Activated T-helper 1 cell treated with anti-CD3 and anti-CD28 coated beads, Interleukin-12 subunit alpha, Interleukin-12 subunit beta, Interleukin-2, Interleukin-4 antibody, amounts not matched to agents 30 ng/mL and 10 ng/mL and 1 ng/mL, durations not matched to agents 14 hours and 24 hours and 36 hours (primary cell): ENCODE measurements around the gene MCUB. TPM values are rescaled to one million over a fixed set of nuclear protein-coding genes. Genes with fewer than 3 reads are reported as not detected.
"Not testable (repeated sequence)": the region's sequence is repeated elsewhere in the genome, so short reads cannot be mapped to it uniquely, and the experiment has no call there.

Source experiments
- DNase-seq: peaks from one replicate; pipeline ENCODE4 v3.0.0; 2021; ENCODE audit warnings: low spot score
- H3K27ac Mint-ChIP-seq: one replicate; pipeline ENCODE4 v1.8.0; 2021; ENCODE audit warnings: mild to moderate bottlenecking, mixed read lengths
- H3K27me3 Mint-ChIP-seq: one replicate; pipeline ENCODE4 v1.8.0; 2022; ENCODE audit warnings: mild to moderate bottlenecking, moderate library complexity, mixed read lengths; ENCODE audit not compliant: insufficient read depth
- H3K36me3 Mint-ChIP-seq: one replicate; pipeline ENCODE4 v1.8.0; 2021; ENCODE audit warnings: low read depth, mixed read lengths
- H3K4me1 Mint-ChIP-seq: one replicate; pipeline ENCODE4 v1.8.0; 2021; ENCODE audit warnings: low read depth, mixed read lengths
- H3K4me3 Mint-ChIP-seq: one replicate; pipeline ENCODE4 v1.8.0; 2021; ENCODE audit warnings: mild to moderate bottlenecking, moderate library complexity, mixed read lengths
- H3K9me3 Mint-ChIP-seq: one replicate; pipeline ENCODE4 v1.8.0; 2021; ENCODE audit warnings: mixed read lengths
- intact Hi-C: fragments of 100-400 bp; cut with micrococcal nuclease; formaldehyde crosslinking; loops from one replicate; pipeline ENCODE4 v1.15.1; 2024
- total RNA-seq: library from RNA; stranded (reverse); gene quantifications from 2 replicates; pipeline ENCODE4 v1.2.3, GENCODE V29; 2022

The MCUB gene
- total RNA-seq, 1 donor from 2014 or later: 46.0 TPM

DNA sequence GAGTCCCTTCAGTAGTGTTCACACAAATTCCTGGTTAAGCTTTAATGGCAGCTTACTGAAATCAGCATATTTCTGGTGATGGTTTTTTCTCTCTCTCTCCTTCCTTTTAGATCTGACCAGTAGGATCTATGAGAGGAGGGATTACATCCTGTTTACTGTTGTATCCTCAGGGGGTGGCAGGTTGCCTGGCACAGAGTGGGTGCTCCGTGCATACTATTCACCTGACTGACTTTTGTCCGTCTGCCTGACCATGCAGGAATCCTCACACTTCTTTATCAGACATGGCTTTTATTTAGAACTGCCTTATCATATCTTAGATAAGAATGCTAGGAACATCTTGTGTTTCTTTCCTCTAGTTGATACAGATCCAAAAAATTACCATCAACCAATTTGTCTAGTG is 29.6 kb downstream of the MCUB start:
- Mint-ChIP-seq H3K27ac (no peak overlapping the region), H3K9me3 (no peaks in the 10 kb centered on the region), H3K4me3 (no peak overlapping the region), H3K4me1 (peaks cover 45% of the 10 kb centered on the region), H3K36me3 (peaks cover 6% of the 10 kb centered on the region), H3K27me3 (no peaks in the 10 kb centered on the region)
- no peak for DNase-seq
- intact Hi-C loops: loop anchor here (2.0 kb wide), 2 partner anchors 15 to 59 kb away; no protein-coding TSS in a partner anchor

DNA sequence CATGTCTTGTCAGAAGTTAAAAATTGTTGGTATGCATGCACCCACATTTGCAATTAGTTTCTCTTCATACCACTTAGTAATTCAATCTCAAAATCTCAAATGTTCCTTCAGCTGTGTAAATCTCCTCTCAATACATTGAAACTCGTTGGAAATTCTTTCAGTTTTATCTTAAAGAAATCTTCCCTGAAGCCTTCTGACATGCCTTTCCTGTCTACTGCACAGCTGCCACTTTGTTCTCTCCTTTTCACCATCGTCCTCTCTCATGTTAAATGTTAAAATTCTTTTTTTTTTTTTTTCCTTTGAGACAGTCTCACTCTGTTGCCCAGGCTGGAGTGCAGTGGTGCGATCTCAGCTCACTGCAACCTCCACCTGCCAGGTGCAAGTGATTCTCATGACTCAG is 30.9 kb downstream of the MCUB start:
- H3K27me3 Mint-ChIP-seq: no peaks in the 10 kb centered on the region
- peaks cover 34% of the 10 kb centered on the region for H3K4me1 Mint-ChIP-seq
- H3K9me3 Mint-ChIP-seq: no peaks in the 10 kb centered on the region
- H3K27ac Mint-ChIP-seq: no peak overlapping the region
- H3K36me3 Mint-ChIP-seq: peaks cover 6% of the 10 kb centered on the region
- H3K4me3 Mint-ChIP-seq: no peak overlapping the region
- intact Hi-C loops: no loop called here
- DNase-seq: no peak

- Mint-ChIP-seq H3K4me1 (peaks cover 30% of the 10 kb centered on the region), H3K4me3 (no peak overlapping the region), H3K27ac (no peak overlapping the region), H3K9me3 (no peaks in the 10 kb centered on the region), H3K27me3 (no peaks in the 10 kb centered on the region), H3K36me3 (peaks cover 4% of the 10 kb centered on the region)
- DNase-seq: no peak
- intact Hi-C loops: no loop called here
Observed at GRCh38 chr4:109592367-109592766, 32.3 kb downstream of the MCUB start.

GRCh38 chr4:109595123-109595522 is 35.1 kb downstream of the MCUB start:
- intact Hi-C loops, H3K27ac Mint-ChIP-seq, DNase-seq, H3K27me3 Mint-ChIP-seq, H3K4me3 Mint-ChIP-seq, H3K9me3 Mint-ChIP-seq: not testable (repeated sequence)
- H3K4me1 Mint-ChIP-seq: peaks cover 12% of the 10 kb centered on the region
- peaks cover 13% of the 10 kb centered on the region for H3K36me3 Mint-ChIP-seq

DNA sequence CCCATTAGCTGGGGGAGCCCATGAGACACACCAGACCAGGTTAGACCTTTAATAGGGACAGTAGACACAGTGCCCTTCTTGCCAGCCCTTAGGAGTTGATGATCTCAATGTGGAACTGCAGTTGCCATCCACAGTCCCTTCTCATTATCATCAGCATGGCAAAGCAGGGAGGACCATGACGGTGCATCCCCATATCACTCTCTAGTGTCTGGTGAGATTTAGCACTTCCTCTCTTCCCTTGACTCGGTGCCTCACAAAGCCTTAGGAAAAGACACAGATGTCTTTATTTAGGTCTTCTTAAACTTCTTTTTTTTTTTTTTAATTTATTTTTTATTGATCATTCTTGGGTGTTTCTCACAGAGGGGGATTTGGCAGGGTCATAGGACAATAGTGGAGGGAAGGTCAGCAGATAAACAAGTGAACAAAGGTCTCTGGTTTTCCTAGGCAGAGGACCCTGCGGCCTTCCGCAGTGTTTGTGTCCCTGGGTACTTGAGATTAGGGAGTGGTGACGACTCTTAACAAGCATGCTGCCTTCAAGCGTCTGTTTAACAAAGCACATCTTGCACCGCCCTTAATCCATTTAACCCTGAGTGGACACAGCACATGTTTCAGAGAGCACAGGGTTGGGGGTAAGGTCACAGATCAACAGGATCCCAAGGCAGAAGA is 36.5 kb downstream of the MCUB start:
- DNase-seq, H3K27me3 Mint-ChIP-seq, H3K27ac Mint-ChIP-seq, H3K4me3 Mint-ChIP-seq, intact Hi-C loops, H3K4me1 Mint-ChIP-seq: not testable (repeated sequence)
- peaks cover 15% of the 10 kb centered on the region for H3K36me3 Mint-ChIP-seq
- peaks cover 11% of the 10 kb centered on the region for H3K9me3 Mint-ChIP-seq

DNA sequence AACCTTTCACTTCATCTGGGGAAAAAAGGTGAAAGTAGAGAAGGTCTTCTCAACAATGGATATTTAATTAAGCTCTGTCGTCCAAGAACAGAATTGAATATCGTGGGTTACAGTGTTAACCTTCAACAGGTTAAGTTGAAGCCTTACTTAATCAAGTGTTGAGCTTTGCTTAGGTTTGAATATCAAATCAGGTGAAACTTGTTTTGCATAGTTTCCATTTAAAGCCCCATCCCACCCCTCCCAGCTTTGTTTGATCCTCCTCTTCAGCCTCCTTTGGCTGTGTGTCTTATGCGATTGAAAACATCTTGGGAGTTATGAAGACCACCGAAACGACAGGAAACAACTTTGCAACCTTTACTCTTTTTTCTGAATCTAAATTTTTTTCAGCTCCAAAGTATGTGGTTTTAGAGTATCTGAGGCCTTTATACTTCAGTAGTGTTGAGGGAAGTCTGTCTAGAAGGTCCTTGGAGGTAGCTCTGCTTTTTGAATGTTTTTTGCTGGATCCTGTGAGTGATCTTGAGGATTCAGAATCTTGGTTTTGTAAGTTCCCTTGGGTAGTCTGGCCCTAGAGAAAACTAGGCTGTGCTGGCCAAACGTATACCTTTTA is 39.1 kb downstream of the MCUB start:
- H3K27ac Mint-ChIP-seq: no peak overlapping the region
- H3K9me3 Mint-ChIP-seq: peaks cover 25% of the 10 kb centered on the region
- peaks cover 30% of the 10 kb centered on the region for H3K36me3 Mint-ChIP-seq
- no peaks in the 10 kb centered on the region for H3K4me1 Mint-ChIP-seq
- H3K4me3 Mint-ChIP-seq: no peak overlapping the region
- no peak for DNase-seq
- intact Hi-C loops: no loop called here
- H3K27me3 Mint-ChIP-seq: no peaks in the 10 kb centered on the region

- intact Hi-C loops: no loop called here
- Mint-ChIP-seq H3K27ac (no peak overlapping the region), H3K4me3 (no peak overlapping the region), H3K4me1 (no peaks in the 10 kb centered on the region), H3K27me3 (no peaks in the 10 kb centered on the region), H3K9me3 (peaks cover 32% of the 10 kb centered on the region), H3K36me3 (peaks cover 39% of the 10 kb centered on the region)
- no peak for DNase-seq
Observed at GRCh38 chr4:109600431-109600830, 40.4 kb downstream of the MCUB start.

DNA sequence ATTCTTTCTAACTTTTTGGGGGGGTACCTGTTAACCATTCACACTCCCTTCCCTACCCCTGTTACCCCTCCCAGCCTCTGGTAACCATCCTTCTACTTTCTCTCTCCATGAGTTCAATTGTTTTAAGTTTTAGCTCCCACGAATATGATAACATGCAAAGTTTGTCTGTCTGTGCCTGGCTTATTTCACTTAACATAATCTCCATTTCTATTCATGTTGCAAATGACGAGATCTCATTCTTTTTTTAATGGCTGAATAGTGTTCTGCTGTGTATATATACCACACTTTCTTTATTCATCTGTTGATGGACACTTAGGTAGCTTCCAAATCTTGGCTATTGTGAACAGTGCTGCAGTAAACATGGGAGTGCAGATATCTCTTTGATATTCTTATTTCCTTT is 41.3 kb downstream of the MCUB start:
- intact Hi-C loops: no loop called here
- no peak overlapping the region for H3K4me3 Mint-ChIP-seq
- no peak for DNase-seq
- peaks cover 40% of the 10 kb centered on the region for H3K9me3 Mint-ChIP-seq
- H3K4me1 Mint-ChIP-seq: peaks cover 4% of the 10 kb centered on the region
- H3K27ac Mint-ChIP-seq: no peak overlapping the region
- peaks cover 44% of the 10 kb centered on the region for H3K36me3 Mint-ChIP-seq
- no peaks in the 10 kb centered on the region for H3K27me3 Mint-ChIP-seq

DNA sequence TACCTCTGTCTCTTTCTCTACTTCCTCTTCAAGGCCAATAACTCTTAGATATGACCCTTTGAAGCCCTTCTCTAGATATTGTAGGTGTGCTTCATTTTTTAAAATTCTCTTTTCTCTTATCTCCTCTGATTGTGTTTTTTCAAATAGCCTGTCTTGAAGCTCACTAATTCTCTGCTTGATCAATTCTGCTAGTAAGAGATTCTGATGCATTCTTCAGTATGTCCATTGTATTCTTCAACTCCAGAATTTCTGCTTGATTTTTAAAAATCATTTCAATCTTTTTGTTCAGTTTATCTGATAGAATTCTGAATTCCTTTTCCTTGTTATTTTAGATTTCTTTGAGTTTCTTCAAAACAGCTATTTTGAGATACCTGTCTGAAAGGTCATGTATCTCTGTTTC is 47.9 kb downstream of the MCUB start:
- DNase-seq: no peak
- Mint-ChIP-seq H3K9me3 (peaks cover 47% of the 10 kb centered on the region), H3K27me3 (no peaks in the 10 kb centered on the region), H3K36me3 (peaks cover 50% of the 10 kb centered on the region), H3K27ac (no peak overlapping the region), H3K4me3 (no peak overlapping the region), H3K4me1 (peaks cover 29% of the 10 kb centered on the region)
- intact Hi-C loops: no loop called here

DNA sequence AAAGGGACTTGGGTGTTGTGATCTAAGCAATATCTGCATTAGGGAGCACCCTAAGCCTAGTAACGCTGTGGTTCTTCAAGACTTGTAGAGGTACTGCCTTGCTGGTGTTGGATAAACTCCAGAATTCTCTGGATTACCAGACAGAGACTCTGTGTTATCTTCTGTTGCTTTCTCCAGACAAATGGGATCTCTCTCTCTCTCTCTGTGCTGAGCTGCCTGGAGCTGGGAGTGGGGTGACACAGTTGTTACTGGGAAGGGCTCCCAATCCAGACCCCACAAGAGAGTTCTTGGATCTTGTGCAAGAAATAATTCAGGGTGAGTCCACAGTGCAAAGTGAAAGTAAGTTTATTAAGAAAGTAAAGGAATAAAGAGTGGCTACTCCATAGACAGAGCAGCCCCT is 48.8 kb downstream of the MCUB start:
- Mint-ChIP-seq H3K36me3 (peaks cover 48% of the 10 kb centered on the region), H3K4me3 (no peak overlapping the region), H3K27ac (no peak overlapping the region), H3K9me3 (peaks cover 45% of the 10 kb centered on the region), H3K4me1 (peaks cover 34% of the 10 kb centered on the region), H3K27me3 (no peaks in the 10 kb centered on the region)
- no peak for DNase-seq
- intact Hi-C loops: no loop called here

DNA sequence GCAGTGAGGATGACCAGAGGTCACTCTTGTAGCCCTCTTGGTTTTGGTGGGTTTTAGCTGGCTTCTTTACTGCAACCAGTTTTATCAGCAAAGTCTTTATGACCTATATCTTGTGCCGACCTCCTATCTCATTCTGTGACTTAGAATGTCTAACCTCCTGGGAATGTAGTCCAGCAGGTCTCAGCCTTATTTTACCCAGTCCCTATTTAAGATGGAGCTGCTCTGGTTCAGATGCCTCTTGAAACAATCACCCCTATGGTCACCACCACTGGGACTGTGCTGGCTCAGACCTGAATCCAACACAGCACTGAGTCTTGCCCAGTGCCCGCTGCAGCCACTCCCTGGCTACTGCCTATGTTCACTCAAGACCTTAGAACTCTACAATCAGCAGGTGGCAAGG is 49.4 kb downstream of the MCUB start:
- Mint-ChIP-seq H3K27ac (no peak overlapping the region), H3K36me3 (peaks cover 47% of the 10 kb centered on the region), H3K4me3 (no peak overlapping the region), H3K27me3 (no peaks in the 10 kb centered on the region), H3K9me3 (peaks cover 45% of the 10 kb centered on the region), H3K4me1 (peaks cover 34% of the 10 kb centered on the region)
- DNase-seq: no peak
- intact Hi-C loops: no loop called here

- intact Hi-C loops: no loop called here
- Mint-ChIP-seq H3K9me3 (peaks cover 38% of the 10 kb centered on the region), H3K27ac (no peak overlapping the region), H3K4me3 (no peak overlapping the region), H3K36me3 (peaks cover 39% of the 10 kb centered on the region), H3K4me1 (peaks cover 34% of the 10 kb centered on the region), H3K27me3 (no peaks in the 10 kb centered on the region)
- DNase-seq: no peak
Observed at GRCh38 chr4:109610489-109610888, 50.4 kb downstream of the MCUB start.

DNA sequence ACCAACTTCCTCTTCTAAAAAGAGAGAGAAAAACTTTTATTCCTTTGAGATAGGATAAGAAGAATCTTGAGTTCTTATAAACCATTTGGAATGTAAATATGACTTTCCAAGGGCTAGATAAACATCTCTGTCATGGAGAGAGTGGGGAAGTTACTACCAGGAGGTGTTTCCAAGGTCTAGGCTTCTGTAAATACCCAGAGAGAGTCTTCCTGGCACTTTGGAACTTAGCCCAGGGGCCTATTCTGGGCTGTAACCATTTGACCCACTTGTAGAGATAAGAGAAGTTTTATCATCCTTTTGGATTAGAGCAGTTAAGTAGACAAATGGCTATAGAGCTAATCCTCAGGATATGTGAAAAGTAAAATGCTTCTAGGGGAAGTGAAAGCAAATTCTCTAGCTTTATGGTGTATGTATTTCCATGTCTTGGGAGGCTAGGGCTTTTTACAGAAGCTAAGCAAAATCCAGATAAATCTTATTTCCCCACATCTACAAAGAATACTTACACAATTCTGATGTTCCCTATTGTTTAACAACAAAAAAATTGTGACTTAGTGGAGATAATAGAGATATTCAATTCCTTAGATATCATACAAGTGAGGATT is 51.1 kb downstream of the MCUB start:
- intact Hi-C loops: no loop called here
- Mint-ChIP-seq H3K4me3 (no peak overlapping the region), H3K4me1 (peaks cover 37% of the 10 kb centered on the region), H3K36me3 (peaks cover 35% of the 10 kb centered on the region), H3K27ac (no peak overlapping the region), H3K9me3 (peaks cover 32% of the 10 kb centered on the region), H3K27me3 (no peaks in the 10 kb centered on the region)
- no peak for DNase-seq
